Fibroblast of skin of right quadriceps (primary cell): ENCODE measurements around the gene CNIH3.

ENCODE experiments used
- DNase-seq: peaks from one replicate; pipeline ENCODE4 v3.0.0-alpha.2; 2013

CNIH3 gene

GRCh38 chr1:224747578-224747977, 131.5 kb downstream of the CNIH3 start:
- peak; percentile 55 for DNase-seq

DNA sequence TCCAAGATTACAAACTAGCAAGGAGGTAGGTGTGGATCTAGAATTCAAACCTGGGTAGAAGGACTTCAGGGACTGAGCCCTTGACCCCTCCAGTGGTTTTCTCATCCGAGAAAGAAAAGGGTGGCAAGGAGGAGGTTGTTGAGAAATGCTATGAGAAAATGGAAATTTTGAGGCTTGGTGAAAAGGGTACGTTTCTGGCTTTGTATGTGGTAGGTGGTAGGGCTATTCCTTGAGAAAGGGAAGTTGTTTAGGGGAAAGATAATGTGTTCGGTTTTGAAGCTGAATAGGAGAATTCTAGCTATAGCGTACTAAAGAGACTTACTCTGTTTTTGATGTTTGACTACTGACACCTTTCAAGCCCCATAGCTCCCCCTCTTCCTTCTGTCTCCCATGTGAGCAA, 133.8 kb downstream of the CNIH3 start:
- DNase-seq, result no peak

DNA sequence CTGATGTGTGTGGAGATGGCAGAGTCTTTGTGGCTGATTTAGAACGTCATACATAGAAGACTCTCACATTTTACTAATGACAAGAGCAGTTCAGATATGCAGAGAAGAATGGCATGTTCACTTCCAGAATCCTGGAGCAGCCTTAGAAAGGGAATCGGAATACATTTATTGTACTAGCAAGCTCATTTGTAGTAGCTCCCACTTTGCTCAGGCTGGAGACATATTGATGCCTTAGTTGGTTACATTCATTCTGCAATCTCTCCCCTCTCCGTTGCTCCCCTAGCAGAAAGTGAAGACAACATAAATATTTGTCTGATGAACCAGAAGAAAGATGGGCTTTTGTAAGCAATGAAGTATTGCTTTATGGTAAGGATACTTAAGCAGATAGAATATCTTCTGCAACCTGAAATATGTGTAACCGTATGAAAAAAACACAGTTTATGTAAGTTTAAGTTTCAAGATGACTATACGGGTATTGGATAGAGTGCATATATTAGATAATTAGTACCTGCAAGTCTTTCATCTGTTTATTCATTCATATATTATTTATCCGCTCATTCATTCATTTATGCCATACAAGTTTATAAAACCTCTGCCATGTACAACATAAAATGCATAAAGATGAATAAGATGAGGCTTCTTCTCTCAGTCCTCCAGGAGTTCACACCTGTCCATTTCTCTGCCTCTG, 135.7 kb downstream of the CNIH3 start:
- DNase-seq, result no peak

DNA sequence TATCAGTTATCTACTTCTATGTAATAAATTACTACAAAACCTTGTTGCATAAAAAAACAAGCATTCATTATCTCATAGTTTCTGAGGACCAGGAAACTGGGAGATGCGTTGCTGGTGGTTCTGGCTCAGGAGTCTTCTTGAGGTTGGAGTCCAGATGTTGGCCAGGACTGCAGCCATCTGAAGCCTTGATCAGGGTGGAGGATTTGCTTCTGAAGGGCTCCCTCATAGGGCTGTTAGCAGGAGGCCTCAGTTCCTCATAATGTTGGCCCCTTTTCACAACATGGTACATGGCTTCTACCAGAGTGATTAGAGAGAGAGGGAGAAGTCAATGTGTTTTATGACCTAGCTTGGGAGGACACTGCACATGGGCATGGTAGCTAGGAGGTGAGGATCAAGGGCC, 137.4 kb downstream of the CNIH3 start:
- DNase-seq, result no peak

- no peak for DNase-seq
Measured at GRCh38 chr1:224755586-224755985, 139.5 kb downstream of the CNIH3 start.

GRCh38 chr1:224757508-224757907, 141.4 kb downstream of the CNIH3 start:
- DNase-seq, result no peak

DNA sequence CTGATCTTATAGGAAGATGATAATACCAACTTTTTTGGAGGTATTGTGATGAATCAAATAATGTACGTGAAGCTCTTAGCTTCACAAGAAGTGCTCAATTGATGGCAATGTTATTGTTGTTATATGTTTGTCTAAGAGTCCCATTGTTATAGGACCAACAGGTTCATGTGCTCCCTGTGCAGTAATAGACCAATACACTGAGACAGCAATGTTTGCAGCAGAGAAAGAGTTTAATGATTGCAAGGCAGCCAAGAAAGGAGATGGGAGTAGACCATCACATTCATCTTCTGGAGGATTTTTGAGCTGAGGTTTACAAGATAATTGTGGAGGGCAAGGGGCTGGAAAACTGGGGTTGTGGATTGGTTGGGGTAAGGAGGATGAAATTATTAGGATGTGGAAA, 143.0 kb downstream of the CNIH3 start:
- no peak for DNase-seq

DNA sequence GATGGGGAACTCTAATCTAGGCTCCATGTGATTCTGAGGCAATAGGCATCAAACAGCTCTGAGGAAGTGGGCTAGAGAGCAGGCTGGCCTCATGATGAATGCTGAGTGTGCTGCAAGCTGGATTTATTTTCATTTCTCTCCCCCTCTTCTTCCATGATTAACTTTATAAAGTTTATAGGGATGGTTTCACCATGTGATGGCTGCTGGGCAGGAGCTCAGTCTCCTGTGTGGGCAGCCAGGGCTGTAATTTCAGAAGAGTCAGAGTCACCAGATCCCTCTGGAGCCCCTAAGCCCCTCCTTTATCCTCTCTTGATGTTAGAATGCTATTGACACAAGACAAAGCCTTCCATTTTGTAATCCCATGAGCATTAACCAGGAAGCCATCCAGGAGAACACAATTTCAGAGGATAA, 143.6 kb downstream of the CNIH3 start:
- DNase-seq, result no peak

DNA sequence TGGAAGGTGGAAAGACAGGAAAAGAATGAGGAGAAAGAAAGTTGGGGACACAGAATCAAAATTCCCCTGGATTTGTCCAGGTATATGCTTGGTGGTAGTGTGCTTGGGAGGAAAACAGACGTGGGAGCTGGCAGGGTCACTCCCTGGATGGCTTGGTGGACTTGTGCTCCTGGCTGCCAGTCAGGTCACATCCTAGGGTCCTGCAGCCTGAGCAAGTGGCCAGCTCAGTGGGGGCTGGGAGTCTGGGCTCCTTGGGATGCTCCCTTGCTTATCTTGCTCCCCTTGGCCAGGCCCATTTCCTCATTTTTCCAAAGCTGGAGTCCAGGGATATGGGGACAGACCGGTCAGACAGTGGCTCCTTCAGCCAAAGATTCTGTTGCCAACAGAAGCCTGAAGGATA, 144.0 kb downstream of the CNIH3 start:
- DNase-seq, result no peak

- DNase-seq, result no peak
Measured at GRCh38 chr1:224761245-224761644, 145.1 kb downstream of the CNIH3 start.

- DNase-seq, result no peak
Measured at GRCh38 chr1:224762046-224762445, 145.9 kb downstream of the CNIH3 start.

DNA sequence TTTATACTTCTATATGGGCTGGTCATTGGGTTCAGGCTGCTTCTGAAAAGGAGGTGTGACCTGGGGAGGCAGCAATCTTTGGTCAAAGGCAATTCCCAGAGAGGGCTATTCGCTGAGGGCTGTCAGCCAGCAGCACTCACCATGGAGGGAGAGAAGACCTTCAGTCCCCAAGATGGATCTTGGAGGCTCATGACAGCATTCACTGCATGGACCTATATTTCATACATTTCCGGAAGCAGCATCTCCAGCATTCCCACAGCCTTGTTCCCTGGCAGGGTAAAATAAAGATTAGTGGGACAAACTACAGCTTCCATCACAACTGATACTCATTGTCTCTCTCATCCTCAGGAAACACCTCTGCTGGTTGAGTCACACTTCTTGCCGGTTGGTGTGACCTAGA, 146.6 kb downstream of the CNIH3 start:
- no peak for DNase-seq

- DNase-seq, result no peak
Measured at GRCh38 chr1:224763126-224763775, 147.1 kb downstream of the CNIH3 start.

DNA sequence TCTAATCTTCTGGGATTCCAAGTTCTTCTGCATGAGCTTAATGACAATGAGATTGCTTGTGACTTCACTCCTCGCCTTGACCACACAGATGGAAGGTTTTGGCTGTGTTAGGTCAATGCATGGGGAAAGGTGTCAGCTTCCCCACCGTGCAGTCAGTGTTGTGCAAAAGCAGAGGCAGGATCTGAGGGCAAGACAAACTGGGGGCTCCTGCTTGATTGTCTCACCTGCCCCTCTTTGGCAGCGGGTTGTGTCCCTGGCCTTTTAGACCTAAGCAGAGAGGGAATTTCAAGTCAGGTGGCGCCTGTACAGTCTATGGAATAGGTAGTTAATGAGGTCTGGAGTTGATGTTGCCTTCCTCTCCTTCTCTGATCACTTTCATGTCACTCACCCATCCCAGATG, 150.1 kb downstream of the CNIH3 start:
- no peak for DNase-seq

DNA sequence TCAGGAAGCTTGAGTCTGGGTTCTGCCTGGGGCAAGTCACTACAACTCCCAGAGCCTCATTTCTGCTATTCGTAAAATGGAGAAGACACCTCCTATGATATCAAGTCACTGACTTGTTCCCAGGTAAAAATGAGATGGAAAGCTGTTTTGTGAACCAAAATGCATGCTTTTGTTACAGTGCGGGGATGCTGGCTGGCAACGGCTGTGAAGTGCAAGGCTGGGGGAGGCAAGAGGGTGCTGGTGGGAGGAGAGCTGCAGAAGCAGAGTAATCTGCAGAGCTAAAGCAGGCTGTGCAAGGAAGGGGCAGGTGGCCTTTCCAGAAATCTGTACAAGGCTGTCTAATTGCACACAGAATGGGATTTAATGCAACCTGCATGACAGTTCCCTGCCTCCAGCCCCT, 150.9 kb downstream of the CNIH3 start:
- no peak for DNase-seq

- DNase-seq, result no peak
Measured at GRCh38 chr1:224767676-224768075, 151.6 kb downstream of the CNIH3 start.

DNA sequence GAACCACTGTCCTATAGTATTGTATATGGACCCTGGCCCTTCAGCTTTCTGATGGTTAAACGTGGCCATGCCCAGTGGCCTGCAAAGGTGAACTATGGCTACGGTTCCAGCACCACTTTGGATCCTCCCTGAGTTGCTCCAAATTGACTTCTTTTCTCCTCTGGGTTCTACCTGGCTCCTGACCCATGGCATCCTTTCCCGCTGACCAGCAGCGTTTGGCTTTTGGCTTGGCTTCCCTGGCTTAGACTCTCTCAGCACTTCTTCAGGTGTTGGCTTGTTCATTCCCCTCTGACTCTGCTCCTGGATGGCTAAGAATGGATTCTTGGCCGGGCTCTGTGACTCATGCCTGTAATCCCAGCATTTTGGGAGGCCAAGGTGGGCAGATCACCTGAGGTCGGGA, 152.9 kb downstream of the CNIH3 start:
- DNase-seq, result no peak

DNA sequence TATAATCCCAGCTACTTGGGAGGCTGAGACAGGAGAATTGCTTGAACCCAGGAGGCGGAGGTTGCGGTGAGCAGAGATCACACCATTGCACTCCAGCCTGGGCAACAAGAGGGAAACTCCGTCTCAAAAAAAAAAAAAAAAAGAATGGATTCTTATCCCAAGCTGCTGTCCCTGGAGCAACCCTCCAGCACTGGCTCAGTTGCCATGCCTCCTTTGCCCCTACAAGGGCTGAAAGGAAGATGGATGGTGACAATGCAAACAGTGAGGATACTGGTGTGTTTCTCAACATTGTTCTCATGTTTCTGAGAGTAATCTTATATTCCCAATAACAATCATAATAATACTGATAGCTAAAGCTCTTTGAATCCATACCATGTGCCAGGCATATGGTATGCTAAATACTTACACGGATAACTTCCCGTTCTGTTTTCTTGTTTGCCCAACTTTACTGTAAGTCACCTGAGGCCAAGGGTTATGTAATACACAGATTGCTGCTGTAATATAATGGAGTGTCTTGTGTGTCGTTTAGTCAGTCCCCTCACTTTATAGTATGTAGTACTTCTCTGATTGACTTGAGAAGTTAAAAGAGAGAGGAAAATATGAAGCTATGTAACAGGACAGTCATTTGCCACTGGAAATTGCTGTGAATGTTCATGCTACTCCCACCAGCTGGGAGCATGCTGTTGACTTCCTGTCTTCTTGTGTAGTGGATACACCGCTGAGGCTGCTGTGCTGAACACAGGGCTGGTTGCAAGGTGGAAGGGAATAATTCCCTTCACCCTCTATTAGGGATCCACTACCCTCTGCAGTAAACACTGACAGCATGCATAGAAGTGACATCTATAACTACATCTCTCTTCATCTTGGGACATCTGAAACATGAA, 153.6 kb downstream of the CNIH3 start:
- DNase-seq, result no peak

DNA sequence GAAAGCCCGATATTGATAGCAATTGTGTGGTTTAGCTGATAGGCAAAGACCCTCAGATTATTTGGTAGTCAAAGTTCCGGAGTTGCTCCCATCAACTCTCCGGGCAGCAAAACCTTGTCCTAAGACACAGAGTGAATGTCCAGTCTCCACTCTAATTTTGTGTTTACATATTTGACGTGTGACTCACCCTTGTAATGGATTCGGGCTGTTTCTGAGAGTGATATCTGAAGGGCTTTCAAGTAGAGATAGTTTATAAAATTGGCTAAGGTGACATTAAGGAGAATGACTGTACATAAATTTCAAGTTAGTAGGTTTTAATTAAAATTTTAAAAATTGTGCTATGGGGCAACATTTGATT, 154.2 kb downstream of the CNIH3 start:
- peak; percentile 47 for DNase-seq

- DNase-seq, result no peak
Measured at GRCh38 chr1:224773646-224774045, 157.5 kb downstream of the CNIH3 start.

DNA sequence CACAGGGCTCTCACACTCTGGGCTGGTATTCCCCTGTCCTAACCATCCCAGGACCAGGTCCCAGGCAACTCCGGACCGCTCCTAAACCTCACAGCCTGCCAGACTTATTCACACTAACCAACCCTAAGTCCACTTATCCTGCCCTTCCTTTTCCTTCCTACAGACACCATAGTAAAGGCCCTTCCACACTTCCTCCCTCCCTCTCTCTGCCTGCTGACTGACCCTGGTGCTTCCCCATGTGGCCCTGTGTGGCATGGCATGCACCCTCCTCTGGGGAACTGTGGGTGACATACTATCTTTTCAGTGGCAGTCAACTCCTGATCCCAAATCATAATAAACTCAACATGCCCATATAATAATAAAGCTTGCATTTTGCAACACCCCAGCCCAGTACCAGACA, 158.3 kb downstream of the CNIH3 start:
- DNase-seq, result no peak

DNA sequence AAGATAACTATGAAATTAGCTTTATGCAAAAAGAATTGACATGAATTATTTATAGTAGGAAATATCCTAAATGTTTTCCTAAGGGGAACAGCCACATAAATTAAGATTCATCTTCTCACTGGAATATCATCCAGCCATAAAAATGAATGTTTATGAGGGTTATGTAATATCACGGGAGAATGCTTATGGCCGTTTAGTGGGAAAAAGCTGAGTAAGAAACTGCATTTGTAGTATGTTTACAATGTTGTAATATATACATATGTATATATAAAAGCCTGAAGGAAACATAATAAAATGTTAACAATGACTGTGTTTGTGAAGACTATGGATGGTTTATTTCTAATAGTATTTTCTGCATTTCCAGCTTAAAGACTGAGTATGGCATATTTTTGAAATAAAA, 161.1 kb downstream of the CNIH3 start:
- no peak for DNase-seq

- no peak for DNase-seq
Measured at GRCh38 chr1:224779536-224779935, 163.4 kb downstream of the CNIH3 start.

DNA sequence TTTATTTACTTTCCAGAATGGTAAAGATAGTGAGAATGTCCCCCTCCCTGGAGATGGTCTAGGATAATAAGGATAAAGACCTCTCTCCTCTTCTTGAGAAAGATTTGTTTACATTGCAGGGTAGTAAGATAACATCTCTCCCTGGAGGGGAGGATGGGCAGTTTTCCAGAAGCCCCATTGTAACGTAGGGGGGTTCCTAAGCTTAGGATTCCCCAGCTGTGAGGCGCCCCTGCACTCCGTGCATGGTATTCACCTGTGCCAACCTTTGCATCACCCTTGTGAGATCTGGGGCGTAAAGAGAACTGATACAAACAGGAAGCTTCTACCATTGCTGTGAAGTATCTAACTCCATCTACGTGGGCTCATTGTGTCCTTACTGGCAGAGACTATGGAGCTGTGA, 164.6 kb downstream of the CNIH3 start:
- DNase-seq, result no peak
